ENCODE results near the gene PISD. TPM values are rescaled to one million over a fixed set of nuclear protein-coding genes. Genes with fewer than 3 reads are reported as not detected.
"Not testable (repeated sequence)": the region's sequence is repeated elsewhere in the genome, so short reads cannot be mapped to it uniquely, and the experiment has no call there.

Gene PISD
- total and polyA plus RNA-seq, 7 donors, result 10.2 to 24.2 (median 16.3) TPM

DNA sequence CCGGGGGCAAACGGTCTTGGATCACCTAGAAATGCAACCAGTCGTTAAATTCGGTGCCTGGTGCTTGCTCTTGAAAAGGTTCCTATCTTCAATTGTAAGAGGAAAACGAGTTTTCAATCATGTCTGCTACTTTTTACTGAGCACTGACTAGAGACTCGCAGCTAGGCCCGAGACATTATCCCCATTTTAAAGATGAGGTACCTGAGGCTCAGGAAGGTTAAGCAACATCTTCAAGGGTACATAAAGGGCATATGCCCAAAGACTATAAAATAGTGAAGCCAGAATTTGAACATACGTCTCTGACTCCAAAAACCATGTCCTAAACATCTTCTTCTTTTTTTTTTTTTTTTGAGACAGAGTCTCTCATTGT is 638 bp upstream of the PISD start:
- Histone ChIP-seq H3K27ac (peak overlapping the region; percentile 83), H3K9me3 (no peaks in the 10 kb centered on the region), H3K27me3 (ENCODE audit: insufficient read depth in 3 of 3, low read length in 2 of 3) (no peaks in the 10 kb centered on the region), H3K4me1 (peaks cover 14% of the 10 kb centered on the region), H3K36me3 (ENCODE audit: insufficient read depth in 1 of 2, low read depth in 1 of 2) (no peaks in the 10 kb centered on the region), H3K4me3 (peak overlapping the region; percentile 99)
- 68 to 79% (median 75%) methylated on average over 8 of the region's 8 CpGs for WGBS, 3 donors
- ATAC-seq (no peak), DNase-seq (no peak)
- intact Hi-C loops (cut with DNase I), result loop anchor here (5.0 kb wide), 1 partner anchor 90 kb away; the partner anchor contains the start of genes DEPDC5 (in 2 of the 2) and PRR14L (in 2 of the 2)
- TF ChIP-seq, protein P1, sequence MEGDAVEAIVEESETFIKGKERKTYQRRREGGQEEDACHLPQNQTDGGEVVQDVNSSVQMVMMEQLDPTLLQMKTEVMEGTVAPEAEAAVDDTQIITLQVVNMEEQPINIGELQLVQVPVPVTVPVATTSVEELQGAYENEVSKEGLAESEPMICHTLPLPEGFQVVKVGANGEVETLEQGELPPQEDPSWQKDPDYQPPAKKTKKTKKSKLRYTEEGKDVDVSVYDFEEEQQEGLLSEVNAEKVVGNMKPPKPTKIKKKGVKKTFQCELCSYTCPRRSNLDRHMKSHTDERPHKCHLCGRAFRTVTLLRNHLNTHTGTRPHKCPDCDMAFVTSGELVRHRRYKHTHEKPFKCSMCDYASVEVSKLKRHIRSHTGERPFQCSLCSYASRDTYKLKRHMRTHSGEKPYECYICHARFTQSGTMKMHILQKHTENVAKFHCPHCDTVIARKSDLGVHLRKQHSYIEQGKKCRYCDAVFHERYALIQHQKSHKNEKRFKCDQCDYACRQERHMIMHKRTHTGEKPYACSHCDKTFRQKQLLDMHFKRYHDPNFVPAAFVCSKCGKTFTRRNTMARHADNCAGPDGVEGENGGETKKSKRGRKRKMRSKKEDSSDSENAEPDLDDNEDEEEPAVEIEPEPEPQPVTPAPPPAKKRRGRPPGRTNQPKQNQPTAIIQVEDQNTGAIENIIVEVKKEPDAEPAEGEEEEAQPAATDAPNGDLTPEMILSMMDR (IDR thresholded peaks at IDR 0.05), result no peak

DNA sequence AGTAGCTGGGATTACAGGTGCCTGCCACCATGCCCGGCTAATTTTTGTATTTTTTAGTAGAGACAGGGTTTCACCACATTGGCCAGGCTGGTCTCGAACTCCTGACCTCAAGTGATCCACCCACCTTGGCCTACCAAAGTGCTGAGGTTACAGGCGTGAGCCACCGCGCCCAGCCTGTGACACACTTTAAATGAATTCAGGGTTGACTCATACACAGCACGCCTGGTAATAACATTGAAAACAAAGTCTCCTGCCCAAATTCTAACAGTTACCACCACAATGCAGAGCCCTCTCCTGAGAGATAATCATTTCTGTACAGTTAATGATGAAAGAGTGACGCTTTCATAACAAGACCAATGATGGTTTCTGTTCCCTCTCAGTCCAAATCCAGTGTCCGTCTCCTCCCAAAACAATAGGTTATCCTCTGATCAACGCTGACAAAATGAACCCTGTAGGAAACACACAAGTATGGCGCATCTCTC is 1.1 kb downstream of the PISD start:
- H3K27me3 ChIP-seq (ENCODE audit: insufficient read depth in 3 of 3, low read length in 2 of 3); H3K9me3 ChIP-seq; DNase-seq; ATAC-seq; H3K36me3 ChIP-seq (ENCODE audit: insufficient read depth in 1 of 2, low read depth in 1 of 2): not testable (repeated sequence)
- Histone ChIP-seq H3K4me1 (peaks cover 14% of the 10 kb centered on the region), H3K4me3 (peak overlapping the region; percentile 99), H3K27ac (peak overlapping the region; percentile 83)
- intact Hi-C loops (cut with DNase I), result loop anchor here (5.0 kb wide), 1 partner anchor 91 kb away; the partner anchor contains the start of genes DEPDC5 (in 2 of the 2) and PRR14L (in 2 of the 2)
- 63 to 64% (median 63%) methylated on average over 10 of the region's 10 CpGs for WGBS, 3 donors

DNA sequence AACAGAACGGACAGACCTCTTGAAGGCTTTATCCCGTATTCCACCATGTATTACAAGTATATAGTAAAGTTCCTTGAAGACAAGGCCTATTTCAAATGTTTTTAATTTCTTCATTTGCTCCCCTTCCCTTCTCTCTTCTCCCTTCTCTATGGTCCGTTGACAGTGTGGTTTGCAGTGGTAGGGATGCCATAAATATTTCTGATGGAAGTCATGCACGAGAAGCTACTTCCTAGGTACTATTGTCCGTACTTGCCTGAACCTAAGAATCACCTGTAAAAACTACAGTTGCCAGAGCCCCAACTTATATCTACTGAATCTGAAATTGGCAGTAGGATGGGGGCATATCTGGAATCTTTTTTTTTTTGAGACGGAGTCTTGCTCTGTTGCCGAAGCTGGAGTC is 2.8 kb downstream of the PISD start:
- H3K4me3 ChIP-seq, result no peak overlapping the region
- H3K36me3 ChIP-seq (ENCODE audit: insufficient read depth in 1 of 2, low read depth in 1 of 2), result no peaks in the 10 kb centered on the region
- TF ChIP-seq, protein P1 (IDR thresholded peaks at IDR 0.05), result no peak
- DNase-seq, result no peak
- intact Hi-C loops (cut with DNase I), result no loop called here
- no peak for ATAC-seq
- no peaks in the 10 kb centered on the region for H3K27me3 ChIP-seq (ENCODE audit: insufficient read depth in 3 of 3, low read length in 2 of 3)
- no peaks in the 10 kb centered on the region for H3K9me3 ChIP-seq
- peaks cover 14% of the 10 kb centered on the region for H3K4me1 ChIP-seq
- WGBS, 3 donors, result 78 to 85% (median 80%) methylated on average over 7 of the region's 7 CpGs
- no peak overlapping the region for H3K27ac ChIP-seq

DNA sequence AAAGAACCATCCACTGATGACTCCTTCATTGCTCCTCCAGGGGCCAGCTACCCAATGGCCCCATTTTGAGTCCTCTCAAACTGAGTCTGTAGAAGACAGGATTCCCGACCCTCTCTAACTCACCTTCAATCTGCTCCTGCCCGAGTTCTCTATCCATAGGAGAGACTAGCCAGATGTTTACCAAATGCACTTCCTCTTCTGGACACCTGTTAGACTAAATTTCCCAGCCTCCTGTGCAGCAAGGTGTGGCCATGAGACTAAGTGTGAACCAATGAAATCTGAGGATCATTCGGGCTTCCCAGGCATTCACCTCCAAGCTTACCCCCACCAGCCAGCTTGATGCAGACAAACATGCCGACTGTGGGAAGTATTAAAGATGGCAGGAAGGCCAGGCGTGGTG is 7.6 kb downstream of the PISD start:
- Histone ChIP-seq H3K4me1 (peaks cover 21% of the 10 kb centered on the region), H3K36me3 (ENCODE audit: insufficient read depth in 1 of 2, low read depth in 1 of 2) (peaks cover 0 to 7% of the 10 kb centered on the region in 2 donors), H3K27ac (peak overlapping the region; percentile 44), H3K27me3 (ENCODE audit: insufficient read depth in 3 of 3, low read length in 2 of 3) (no peaks in the 10 kb centered on the region), H3K9me3 (no peaks in the 10 kb centered on the region), H3K4me3 (no peak overlapping the region)
- no peak for DNase-seq
- intact Hi-C loops (cut with DNase I), result no loop called here
- TF ChIP-seq, protein P1 (IDR thresholded peaks at IDR 0.05), result no peak
- peak in 2 of 4 donors; percentile 5 to 16 for ATAC-seq
- WGBS, 3 donors, result 89 to 95% (median 92%) methylated on average over 5 of the region's 5 CpGs

DNA sequence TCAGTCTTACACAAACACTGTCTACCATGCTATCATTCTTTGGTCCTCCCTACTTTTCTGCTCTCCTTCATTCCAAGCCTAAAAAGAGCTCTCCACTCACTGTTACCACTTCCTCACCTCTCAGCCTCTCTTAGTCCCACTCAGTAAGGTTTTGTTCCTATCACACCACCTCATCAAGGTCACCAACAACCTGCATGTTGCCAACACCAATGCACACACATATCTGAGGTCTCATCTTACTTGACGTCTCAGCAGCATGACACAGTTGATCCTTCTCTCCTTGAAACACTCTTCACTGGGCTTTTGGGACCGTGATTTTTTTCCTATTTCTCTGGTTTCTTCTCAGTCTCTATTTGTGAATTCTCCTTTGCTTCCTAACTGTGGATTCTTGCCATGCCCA is 8.1 kb downstream of the PISD start:
- intact Hi-C loops (cut with DNase I), result no loop called here
- no peak overlapping the region for H3K4me3 ChIP-seq
- TF ChIP-seq, protein P1 (IDR thresholded peaks at IDR 0.05), result no peak
- H3K27ac ChIP-seq, result peak overlapping the region; percentile 44
- no peaks in the 10 kb centered on the region for H3K27me3 ChIP-seq (ENCODE audit: insufficient read depth in 3 of 3, low read length in 2 of 3)
- H3K4me1 ChIP-seq, result peaks cover 21% of the 10 kb centered on the region
- H3K9me3 ChIP-seq, result no peaks in the 10 kb centered on the region
- peaks cover 0 to 11% of the 10 kb centered on the region in 2 donors for H3K36me3 ChIP-seq (ENCODE audit: insufficient read depth in 1 of 2, low read depth in 1 of 2)
- no peak for DNase-seq
- peak; percentile 65 to 79 (median 73) for ATAC-seq
- 36 to 45% (median 45%) methylated on average over 2 of the region's 2 CpGs for WGBS, 3 donors
